HG03103 (cell line): Measurements from ENCODE around the gene SNUPN.
"Not testable (repeated sequence)": the region's sequence is repeated elsewhere in the genome, so short reads cannot be mapped to it uniquely, and the experiment has no call there.

Experiments
- ATAC-seq: cut with Tn5 transposase; IDR thresholded peaks from one replicate; pipeline ENCODE4 v1.9.1; 2021; ENCODE audit warnings: low read depth; ENCODE audit not compliant: unreplicated experiment

SNUPN gene

GRCh38 chr15:75584121-75584520, 41.4 kb downstream of the SNUPN start:
- no peak for ATAC-seq

GRCh38 chr15:75583701-75584100, 41.8 kb downstream of the SNUPN start:
- no peak for ATAC-seq

- ATAC-seq, result not testable (repeated sequence)
Measured at GRCh38 chr15:75582943-75583342, 42.6 kb downstream of the SNUPN start.

- ATAC-seq, result peak; percentile 52
Measured at GRCh38 chr15:75578948-75579920, 46.3 kb downstream of the SNUPN start, which contains the start of gene PTPN9. PTPN9 (minus strand) TSS chr15:75579315; CDS start chr15:75578776, 539 bp downstream.

GRCh38 chr15:75578173-75578947, 47.2 kb downstream of the SNUPN start:
- ATAC-seq, result no peak

GRCh38 chr15:75577401-75578172, 47.9 kb downstream of the SNUPN start:
- no peak for ATAC-seq

GRCh38 chr15:75573648-75574384, 51.7 kb downstream of the SNUPN start:
- ATAC-seq, result no peak

- no peak for ATAC-seq
Measured at GRCh38 chr15:75570126-75570845, 55.2 kb downstream of the SNUPN start.

GRCh38 chr15:75565062-75565970, 60.2 kb downstream of the SNUPN start:
- no peak for ATAC-seq

- ATAC-seq, result no peak
Measured at GRCh38 chr15:75561888-75562287, 63.6 kb downstream of the SNUPN start.

GRCh38 chr15:75559360-75559759, 66.2 kb downstream of the SNUPN start:
- ATAC-seq, result not testable (repeated sequence)

- ATAC-seq, result not testable (repeated sequence)
Measured at GRCh38 chr15:75558955-75559354, 66.6 kb downstream of the SNUPN start.

- no peak for ATAC-seq
Measured at GRCh38 chr15:75554717-75555116, 70.8 kb downstream of the SNUPN start.

GRCh38 chr15:75553659-75554058, 71.9 kb downstream of the SNUPN start:
- ATAC-seq, result no peak

GRCh38 chr15:75551091-75551490, 74.4 kb downstream of the SNUPN start:
- no peak for ATAC-seq
